GM18498 (cell line): ENCODE data around the gene KLHL14.

Experiments
- ATAC-seq: cut with Tn5 transposase; IDR thresholded peaks from one replicate; pipeline ENCODE4 v1.9.1; 2021; ENCODE audit warnings: mild to moderate bottlenecking, moderate library complexity; ENCODE audit not compliant: unreplicated experiment

The KLHL14 gene

DNA sequence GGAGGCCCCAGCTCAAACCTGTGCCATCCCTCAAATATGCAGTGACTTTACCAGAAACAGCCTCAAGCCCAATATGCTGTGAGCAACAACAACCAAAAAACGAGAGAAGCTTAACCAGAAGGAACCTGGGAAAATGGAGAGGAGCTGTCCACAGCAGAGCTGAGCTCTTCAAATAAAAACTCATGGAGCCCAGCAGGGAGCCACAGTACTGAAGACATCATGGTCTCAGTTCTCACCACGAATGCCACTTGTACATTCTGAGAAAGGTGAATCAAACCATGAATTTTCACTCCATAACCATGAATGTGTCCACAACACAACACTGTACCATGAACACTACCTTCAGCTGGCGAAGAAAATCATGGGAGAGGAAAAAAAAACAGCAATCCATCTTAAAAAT is 50.5 kb downstream of the KLHL14 start:
- no peak for ATAC-seq

DNA sequence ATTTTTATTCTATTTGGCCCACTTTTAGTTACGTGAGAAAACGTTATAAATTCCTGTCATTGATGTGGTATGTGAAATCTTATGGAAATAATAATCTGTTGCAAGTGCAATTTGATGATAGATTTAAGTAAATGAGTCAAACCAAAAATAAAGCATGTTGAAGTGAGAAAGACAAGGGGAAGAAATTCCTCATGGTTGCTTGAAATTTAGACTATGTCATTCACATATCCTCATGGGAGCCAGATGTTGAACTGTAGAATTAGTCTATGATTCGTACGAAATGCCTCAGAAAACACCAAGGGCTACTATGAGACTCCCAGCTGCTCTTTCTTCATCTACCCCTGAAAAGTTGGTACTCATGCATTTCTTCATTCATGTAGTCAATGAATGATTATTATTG is 55.7 kb downstream of the KLHL14 start:
- ATAC-seq = no peak

DNA sequence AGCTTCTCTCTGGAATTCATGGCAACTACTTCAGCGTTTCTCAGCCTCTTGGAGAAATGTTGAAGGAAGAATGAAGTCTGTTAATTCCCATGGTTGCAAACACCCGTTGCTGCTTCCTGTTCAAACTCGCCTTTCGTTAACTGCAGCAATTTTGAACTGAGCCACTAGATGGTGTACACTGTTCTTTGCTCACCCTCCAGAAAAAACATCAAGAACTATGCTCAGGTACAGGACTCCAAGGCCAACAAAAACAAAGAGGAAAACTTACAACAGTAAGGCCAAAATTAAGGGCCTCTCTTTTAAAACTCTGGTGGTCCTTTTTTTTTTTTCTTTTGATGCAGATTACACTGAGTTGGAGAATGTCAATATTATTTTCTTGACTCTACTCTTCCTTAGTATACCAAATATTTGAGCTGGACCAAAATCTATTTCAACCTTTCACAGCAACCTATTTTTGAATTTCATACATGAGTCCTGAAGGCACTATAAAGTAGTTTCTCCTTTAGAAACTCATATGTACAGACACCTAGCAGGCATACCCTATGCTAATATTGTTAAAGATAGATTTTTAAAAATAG is 58.2 kb downstream of the KLHL14 start:
- peak; percentile 97 for ATAC-seq

DNA sequence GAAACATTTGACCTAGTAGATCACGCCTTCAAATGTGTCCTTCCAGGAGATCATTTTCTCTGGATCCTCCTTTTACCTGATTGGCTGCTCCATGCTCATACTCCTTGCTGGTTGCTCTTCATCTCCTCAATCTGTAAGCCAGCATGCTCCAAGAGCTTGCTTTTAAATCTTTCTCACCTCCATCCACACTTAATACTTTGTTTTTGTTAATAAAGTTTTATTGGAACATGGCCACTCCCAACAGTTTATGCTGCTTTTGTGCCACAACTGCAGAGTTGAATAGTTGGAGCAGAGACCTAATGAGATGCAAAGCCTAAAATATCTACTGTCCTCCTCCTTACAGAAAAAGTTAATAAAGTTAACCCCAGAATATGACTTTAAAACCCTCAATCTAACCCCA is 60.0 kb downstream of the KLHL14 start:
- no peak for ATAC-seq

DNA sequence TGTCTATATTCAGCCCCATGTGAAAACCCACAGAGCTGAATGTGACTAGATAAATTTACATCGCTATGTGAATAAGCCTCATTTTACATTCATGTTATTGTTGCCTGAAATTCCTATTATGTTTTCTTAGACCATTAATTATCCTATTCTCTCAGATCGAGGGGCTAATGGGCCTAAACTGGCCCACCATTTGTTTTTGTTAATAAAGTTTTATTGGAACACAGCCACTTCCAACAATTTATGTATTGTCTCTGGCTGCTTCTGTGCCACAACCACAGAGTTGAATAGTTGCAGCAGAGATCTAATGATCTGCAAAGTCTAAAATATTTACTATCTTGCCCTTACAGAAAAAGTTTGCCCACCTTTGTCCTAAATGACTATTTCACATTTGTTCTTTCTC is 61.0 kb downstream of the KLHL14 start:
- ATAC-seq = no peak

DNA sequence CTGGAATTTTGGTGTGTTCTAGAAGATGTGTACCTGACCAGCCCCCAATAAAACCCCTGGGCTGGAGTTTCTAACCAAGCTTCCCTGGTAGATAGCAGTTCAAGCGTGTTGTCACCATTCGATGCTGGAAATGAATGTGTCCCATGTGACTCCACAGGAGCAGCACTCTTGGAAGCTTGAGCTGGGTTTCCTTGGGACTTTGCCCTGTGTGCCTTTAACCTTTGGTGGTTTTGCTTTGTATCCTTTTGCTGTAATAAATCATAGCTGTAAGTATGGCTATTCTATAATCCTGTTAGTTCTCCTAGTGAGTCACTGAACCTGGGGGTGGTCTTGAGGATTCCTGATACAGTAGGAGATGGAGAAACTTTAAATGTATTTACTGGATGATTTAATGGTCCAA is 65.2 kb downstream of the KLHL14 start:
- ATAC-seq = no peak

DNA sequence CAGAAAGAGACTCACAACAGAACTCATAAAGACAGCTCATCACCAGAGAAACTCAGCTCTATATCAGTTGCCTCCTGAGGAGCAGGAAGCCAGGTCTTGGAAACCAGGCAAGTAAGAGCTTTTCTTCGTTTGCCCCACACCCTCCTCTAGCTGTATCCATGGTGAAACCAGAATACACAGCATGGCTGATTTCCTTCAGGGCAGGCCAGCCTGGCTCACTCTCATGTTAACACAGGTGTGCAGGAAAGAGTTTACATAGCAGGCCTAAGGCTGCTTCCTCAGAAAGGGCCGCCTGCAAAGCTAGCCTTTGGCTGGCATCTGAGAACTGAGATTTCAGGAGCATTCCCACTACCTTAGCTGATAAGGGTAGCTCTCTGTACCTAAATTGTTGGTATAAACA is 65.7 kb downstream of the KLHL14 start:
- ATAC-seq = no peak

DNA sequence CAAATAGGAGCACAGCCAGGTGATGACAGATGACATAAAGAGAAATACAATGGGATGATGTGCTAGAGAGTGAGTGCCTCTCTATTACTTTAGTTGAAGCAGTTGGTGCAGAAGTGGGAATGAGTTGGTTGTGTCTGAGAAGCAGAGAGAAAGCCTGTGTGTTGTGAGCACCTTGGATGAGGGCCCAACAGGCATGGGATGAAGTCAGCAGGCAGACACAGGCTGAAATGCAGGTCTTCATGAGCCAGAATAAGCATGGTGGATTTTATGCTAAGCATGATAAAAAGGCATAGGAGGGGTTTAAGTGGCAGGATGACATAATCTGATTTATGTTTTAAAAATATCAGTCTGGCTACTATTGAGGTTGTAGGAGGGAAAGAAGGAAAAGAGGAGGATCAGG is 71.5 kb downstream of the KLHL14 start:
- no peak for ATAC-seq

DNA sequence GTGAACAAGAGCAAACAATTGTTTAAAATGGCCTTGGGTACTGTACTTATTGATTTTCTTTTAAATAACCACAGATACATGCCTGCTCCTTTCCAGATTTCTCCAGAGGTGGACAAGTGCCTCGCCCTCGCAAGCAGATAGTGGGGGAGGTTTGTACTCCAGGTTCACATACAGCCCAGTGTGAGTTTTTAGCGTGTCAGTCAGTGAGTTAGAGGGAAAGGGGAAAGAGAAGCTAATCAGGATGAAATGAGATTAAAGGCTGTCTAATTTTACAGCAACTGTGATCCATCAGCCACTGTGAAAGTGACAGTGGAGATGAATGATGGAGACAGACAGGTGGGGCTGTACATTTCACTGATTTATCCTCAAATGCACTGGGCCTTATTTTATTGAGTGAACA is 74.7 kb downstream of the KLHL14 start:
- no peak for ATAC-seq

DNA sequence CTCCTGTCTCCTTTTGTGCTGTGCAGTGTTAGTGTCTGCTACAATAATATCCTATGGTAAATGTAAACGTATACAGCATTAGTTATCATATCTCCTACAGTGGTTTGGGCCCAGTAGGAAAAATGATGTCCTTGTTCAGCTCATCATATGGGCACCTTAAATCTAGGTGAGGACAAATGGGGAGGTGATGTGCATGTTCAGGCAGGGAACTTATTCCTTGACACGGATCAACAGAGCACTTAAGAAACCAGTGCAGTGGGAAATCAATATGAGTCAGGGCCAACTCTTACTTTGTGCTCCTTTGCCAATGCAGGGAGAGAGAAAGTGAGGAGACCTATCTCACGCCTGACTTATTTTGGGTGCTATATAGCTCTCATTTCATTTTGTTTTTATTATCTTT is 76.4 kb downstream of the KLHL14 start:
- ATAC-seq = no peak

DNA sequence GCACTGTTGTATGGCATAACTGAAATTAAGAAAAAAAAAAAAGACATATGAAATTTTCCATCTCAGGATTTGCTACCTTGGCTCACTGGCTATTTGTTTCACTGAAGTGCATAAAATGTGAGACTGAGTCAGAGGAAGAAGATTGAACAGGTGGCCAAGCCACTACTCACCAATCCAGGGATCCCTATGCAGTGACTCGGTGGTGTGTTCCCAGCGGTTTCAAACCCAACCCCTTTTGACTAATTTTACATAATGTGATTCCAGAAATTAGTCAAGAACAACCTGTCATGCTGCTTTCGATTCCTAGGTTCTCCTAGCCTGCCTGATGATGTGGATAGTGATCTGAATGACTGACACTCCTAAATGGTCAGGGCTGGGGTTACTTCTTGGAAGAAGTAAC is 77.3 kb downstream of the KLHL14 start:
- ATAC-seq = no peak

DNA sequence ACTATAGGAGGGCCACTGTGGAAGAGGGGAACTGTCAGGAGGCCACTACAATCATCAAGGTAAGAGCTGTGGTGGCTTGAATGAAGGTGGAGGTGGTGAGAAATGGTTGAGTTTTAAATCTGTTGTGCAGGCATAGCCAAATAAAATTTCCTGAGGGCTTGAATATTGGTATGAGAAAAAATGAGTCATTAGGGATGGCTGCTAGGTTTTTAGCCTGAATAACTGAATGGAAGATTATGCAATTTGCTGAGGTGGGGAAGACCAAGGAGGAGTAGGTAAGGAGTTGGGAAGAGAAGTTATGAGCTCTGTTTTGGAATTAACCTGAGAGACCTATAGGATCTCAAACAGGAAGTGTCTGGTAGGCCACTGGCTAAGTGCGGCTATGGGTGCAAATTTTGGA is 84.0 kb downstream of the KLHL14 start:
- ATAC-seq = no peak

DNA sequence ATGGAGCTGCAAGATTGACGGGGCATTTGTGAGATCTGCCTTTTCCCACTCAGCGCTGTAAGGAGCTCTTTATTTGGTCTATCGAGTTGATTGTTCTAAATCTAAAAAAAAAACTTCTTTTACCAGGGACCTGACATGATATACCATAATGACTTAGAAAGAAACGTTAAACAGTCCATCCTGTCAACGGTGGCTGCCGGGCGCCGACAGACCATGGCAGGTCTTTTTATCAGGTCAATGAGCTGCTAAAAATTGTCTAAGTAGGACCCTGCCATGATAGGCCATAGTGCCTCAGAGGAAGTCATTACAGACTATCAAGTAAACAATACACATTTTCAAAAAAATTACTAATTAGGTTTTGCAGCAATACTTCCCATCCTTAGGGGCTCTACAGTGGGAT is 87.9 kb downstream of the KLHL14 start:
- no peak for ATAC-seq

DNA sequence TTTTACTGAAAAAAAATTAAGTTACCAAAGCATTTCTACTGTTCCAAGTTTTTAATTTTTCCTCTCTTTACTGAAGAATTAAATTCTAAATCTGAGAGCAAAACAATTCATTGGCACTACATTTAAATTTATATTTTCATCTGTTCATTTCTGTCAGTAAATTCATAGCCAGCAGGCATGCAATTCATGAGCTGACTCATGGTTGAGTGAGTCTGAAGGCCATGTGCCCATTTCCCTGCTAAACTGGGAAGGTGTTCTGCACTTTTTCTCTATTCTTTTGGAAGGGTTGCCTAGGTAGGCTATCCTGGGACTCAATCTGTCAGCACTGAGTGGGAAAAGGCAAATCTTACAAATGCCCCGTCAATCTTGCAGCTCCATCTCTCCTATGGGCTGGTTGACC is 88.7 kb downstream of the KLHL14 start:
- ATAC-seq = no peak

DNA sequence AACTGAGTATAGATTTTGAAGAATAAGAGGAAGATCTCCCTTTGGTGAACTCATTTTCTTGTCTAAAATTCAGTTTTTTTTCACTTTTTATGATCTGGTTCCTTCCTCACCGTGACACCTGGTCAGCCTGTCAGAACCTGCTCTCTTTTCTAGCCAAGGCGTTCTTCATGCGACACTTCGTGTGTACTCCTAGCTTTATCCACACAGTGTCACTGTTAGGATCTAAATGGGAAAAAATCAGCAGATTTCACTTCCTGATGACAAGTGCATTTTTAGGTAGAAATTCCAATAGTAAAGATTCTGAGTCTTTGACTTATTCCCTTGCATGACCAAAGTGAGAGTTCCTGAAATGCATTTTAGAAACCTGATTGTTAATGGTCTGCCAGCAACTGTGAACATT is 89.8 kb downstream of the KLHL14 start:
- no peak for ATAC-seq

DNA sequence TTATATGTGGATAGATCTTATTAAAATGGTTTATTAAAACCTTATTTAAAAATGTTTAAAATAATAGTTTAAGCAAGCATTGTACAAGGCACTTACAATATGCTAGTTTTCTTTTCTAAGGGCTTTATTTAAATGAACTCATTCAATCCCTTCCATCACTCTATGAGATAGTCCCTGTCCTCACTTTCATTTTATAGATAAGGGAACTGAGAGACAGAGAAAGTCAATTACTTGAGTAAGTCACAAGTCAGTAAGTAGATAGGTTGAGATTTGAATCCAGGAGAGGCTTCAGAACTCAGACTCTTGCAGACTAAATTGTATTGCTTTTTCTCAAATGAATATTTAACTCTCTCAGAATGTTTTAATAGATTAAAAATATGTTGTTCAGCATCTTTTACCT is 95.2 kb downstream of the KLHL14 start:
- ATAC-seq = no peak

DNA sequence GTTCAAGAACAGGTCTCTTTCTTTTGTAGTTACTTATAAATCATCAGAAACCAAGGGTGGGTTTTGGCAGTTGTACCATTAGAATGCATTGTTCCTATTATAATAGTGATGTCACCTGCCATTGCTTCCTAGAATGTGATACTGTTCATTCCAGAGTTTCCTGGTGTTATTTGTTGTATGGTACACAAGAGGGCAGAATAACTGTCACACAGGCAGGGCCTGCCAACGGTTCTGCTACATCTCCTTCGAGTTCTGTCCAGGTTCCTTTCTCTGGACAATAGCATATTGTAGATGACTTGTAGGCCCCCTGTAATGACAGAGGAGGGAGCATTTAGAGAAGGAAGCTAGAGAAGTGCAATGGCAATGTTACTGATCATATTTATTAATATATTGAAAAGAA is 98.3 kb downstream of the KLHL14 start:
- ATAC-seq = no peak

DNA sequence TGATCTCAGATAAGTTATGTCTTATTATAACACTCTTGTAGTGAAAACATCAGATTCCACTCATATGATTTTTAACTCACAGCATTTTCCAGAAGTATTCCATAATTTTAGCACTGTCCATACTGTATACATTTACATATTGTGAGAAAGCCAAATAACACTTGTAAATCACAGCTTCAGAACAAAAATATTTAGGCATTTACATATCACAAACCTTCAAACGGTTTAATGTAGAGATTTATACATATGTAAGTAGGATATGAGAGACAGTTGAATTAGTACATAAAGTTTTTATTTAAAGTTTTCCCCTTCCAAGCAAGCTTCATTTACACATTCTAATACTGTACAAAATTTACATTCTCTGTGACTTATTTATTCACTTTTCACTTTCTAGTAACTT is 100.4 kb downstream of the KLHL14 start:
- ATAC-seq = no peak

DNA sequence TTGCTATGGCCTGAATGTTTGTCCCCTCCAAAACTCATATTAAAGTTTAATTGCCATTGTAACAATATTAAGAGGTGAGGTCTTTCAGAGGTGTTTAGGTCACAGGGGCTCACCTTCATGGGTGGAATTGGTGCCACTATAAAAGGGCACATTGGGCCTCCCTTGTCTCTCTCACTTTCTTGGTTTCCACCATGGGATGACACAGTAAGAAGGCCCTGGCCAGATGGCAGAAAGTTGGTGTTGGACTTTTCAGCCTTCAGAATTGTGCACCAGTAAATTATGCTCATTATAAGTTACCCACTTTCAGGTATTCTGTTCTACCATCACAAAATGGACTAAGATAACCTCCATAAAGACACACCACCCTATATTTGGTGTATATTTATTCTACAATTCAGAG is 102.1 kb downstream of the KLHL14 start:
- no peak for ATAC-seq

DNA sequence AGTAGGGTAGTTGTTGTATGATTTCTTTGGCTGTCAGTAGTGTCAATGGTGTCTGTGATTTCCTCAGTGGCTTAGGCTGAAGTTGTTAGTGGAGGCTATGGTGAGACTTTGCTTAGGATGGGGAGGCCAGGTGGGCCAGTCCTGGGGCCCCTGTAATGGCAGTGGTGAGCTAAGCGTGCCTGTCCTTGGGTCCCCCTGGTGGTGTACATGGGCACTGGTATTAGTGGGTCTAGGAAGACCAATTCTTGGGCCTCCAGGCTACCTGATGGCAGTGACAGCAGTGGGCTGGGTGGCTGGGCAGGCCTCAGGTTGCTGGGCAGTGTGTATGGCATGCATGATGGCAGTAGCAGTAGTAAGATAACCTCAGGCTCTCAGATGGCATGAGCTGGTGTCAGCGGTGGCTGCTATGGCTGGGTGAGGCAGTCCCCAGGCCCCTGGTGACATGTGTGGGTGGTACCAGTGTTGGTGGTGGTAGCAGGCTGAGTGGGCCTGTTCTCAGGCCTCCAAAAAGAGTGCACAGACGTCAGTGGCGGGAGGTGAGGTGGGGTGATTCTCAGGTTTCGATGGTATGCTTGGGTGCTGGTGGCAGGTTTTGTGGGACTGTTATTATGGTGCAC is 103.2 kb downstream of the KLHL14 start:
- ATAC-seq = peak; percentile 53

DNA sequence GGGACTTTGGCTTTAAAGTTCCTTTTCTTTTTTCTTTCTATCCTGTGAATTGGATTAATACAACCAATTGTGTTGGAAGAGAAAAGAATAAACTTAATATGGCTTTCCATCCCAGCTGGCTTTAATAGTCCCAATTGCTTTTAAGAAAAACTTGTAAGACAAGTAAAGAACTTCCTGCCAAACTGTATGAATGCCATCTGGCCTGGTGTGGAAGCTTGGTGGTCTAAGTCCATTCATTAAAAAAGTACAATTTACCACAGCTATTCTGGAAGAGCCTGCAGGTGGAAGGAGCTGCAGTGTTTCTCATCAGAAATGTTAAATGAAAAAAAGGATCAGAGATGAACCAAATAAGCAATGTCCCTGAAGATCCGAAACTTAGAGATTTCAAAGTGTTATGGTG is 103.9 kb downstream of the KLHL14 start:
- no peak for ATAC-seq

DNA sequence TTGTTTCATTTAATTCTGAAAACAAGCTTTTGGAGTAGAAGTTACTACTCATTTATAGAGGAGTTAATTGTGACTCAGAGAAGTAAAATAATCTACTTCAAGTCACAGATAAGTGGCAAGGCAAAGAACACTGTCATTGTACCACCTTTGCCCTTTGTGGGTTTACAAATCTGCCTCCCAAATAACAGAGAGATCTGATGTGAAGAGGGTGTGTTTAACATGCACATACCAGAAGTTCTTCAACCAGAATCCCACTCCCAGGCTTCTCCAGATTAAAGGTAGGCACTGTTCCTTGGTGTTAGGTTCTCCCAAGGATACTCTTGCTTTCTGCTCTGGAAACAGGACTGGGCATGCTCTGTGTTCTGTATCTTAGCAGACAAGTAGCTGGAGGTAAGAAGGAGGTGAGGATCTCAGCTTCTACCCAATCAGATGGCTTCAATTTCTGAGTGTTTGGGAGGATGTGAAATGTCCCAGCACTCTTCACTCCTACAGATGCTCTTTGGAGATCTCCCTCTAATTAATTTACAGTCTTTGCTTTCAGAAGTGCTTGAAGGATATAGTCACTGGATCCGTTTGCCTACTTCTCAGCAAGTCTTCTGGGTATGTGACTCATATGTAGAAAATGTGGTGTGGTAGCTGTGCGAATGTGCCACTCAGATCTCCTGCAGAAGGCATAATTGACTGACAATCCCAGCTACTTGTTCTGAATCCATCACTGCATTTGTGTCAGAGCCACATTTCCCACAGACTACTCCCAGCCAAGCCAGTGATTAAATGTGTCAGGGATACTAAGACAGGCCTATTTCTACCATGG is 111.1 kb downstream of the KLHL14 start:
- ATAC-seq = no peak
